ENCODE measurements around the gene GCH1.

- TF ChIP-seq GATA3 (IDR thresholded peaks at IDR 0.05; ENCODE audit: low read depth, low read length), result no peak
- no peak for TF ChIP-seq GATA2 (IDR thresholded peaks at IDR 0.05; ENCODE audit: low read depth, low read length)
Observed at GRCh38 chr14:54890788-54891187, 11.8 kb downstream of the GCH1 start.
